Measurements from ENCODE around the gene KIAA0513. TPM values are rescaled to one million over a fixed set of nuclear protein-coding genes. Genes with fewer than 3 reads are reported as not detected.

The KIAA0513 gene
- total and polyA plus RNA-seq, 2 donors (not counting 3 experiments of a cell fraction or from before 2014, with no cell fraction given), result 1.8 to 4.3 TPM

- Histone ChIP-seq H3K9me1 (replicated peaks; ENCODE audit: control insufficient read depth, extremely low read depth, insufficient read depth, low read length) (no peaks in the 10 kb centered on the region), H4K20me1 (replicated peaks; ENCODE audit: control insufficient read depth, extremely low read depth, insufficient read depth, low read length) (no peaks in the 10 kb centered on the region), H3K36me3 (ENCODE audit: control insufficient read depth in 2 of 2, extremely low read depth in 1 of 2, insufficient read depth in 2 of 2, low read length in 2 of 2) (no peaks in the 10 kb centered on the region), H3K4me2 (ENCODE audit: insufficient read depth, low read length) (no peak overlapping the region), H3K27me3 (ENCODE audit: control insufficient read depth in 2 of 2, insufficient read depth in 2 of 2, low read length in 2 of 2) (peaks cover 4 to 7% of the 10 kb centered on the region in 2 experiments), H3K9ac (replicated peaks; ENCODE audit: extremely low read depth, insufficient read depth, low read length) (no peak overlapping the region), H3K27ac (ENCODE audit: insufficient read depth, low read depth, low read length) (no peak overlapping the region), H3K79me2 (ENCODE audit: control insufficient read depth, insufficient read depth, low read length) (no peaks in the 10 kb centered on the region), H3K4me3 (replicated peaks in 1 of 3; ENCODE audit: insufficient read depth in 1 of 3, low read depth in 1 of 3, low read length in 3 of 3) (no peak overlapping the region), H2AFZ (ENCODE audit: low read depth, low read length) (no peak overlapping the region), H3K9me3 (replicated peaks; ENCODE audit: control insufficient read depth, insufficient read depth, low read length) (no peaks in the 10 kb centered on the region), H3K4me1 (ENCODE audit: control insufficient read depth, extremely low read depth, insufficient read depth, low read length) (no peaks in the 10 kb centered on the region)
- intact Hi-C loops (cut with micrococcal nuclease) (loop anchor here (10.0 kb wide), 1 partner anchor 328 kb away; no protein-coding TSS in a partner anchor), dilution Hi-C loops (cut with MboI; ENCODE audit: extremely low pct_ligation_motif_present, low sequenced_read_pairs) (no loop called here)
- ChIA-PET CTCF (interaction anchor here (0.6 to 0.7 kb wide), 2 partner anchors 27 to 70 kb away, joined by 3 read pairs; no protein-coding TSS in a partner anchor), POLR2A (no interaction called here)
- no peak for DNase-seq (ENCODE audit: low read depth, low spot score)
- FAIRE-seq, result no peak
- BruUV-seq (replicated peaks), result no TSS peak
- TF ChIP-seq GATA2 (IDR thresholded peaks at IDR 0.05; ENCODE audit: insufficient read depth, insufficient read length, low read depth, low read length) (no peak), POLR2AphosphoS5 (IDR thresholded peaks at IDR 0.05; ENCODE audit: insufficient read depth, low read depth, low read length) (no peak), MYC (IDR thresholded peaks at IDR 0.05; ENCODE audit: low read depth, low read length) (no peak), FOS (IDR thresholded peaks at IDR 0.05; ENCODE audit: borderline replicate concordance, insufficient read depth, low read length) (no peak), JUN (IDR thresholded peaks at IDR 0.05; ENCODE audit: borderline replicate concordance, insufficient read depth, insufficient read length, low read depth) (no peak), POLR2A (IDR thresholded peaks at IDR 0.05; ENCODE audit: low read depth, low read length) (no peak), CTCF (IDR thresholded peaks at IDR 0.05; ENCODE audit: extremely low read depth in 1 of 2, insufficient read depth in 1 of 2, low read depth in 1 of 2, low read length in 2 of 2) (no peak), EZH2 (IDR thresholded peaks at IDR 0.05; ENCODE audit: borderline replicate concordance, low read depth, low read length, severe bottlenecking) (no peak), MAX (IDR thresholded peaks at IDR 0.05; ENCODE audit: insufficient read depth, insufficient read length) (no peak)
Measured at GRCh38 chr16:85082173-85083050, 54.8 kb downstream of the KIAA0513 start.

All from endothelial cell of umbilical vein (primary cell).